HG03045 (cell line): ENCODE measurements around the gene HPDL.
"Not testable (repeated sequence)": the region's sequence is repeated elsewhere in the genome, so short reads cannot be mapped to it uniquely, and the experiment has no call there.

ENCODE experiments used
- ATAC-seq: cut with Tn5 transposase; IDR thresholded peaks from one replicate; pipeline ENCODE4 v1.9.1; 2021; ENCODE audit warnings: mild to moderate bottlenecking, moderate library complexity; ENCODE audit not compliant: unreplicated experiment

Gene HPDL

DNA sequence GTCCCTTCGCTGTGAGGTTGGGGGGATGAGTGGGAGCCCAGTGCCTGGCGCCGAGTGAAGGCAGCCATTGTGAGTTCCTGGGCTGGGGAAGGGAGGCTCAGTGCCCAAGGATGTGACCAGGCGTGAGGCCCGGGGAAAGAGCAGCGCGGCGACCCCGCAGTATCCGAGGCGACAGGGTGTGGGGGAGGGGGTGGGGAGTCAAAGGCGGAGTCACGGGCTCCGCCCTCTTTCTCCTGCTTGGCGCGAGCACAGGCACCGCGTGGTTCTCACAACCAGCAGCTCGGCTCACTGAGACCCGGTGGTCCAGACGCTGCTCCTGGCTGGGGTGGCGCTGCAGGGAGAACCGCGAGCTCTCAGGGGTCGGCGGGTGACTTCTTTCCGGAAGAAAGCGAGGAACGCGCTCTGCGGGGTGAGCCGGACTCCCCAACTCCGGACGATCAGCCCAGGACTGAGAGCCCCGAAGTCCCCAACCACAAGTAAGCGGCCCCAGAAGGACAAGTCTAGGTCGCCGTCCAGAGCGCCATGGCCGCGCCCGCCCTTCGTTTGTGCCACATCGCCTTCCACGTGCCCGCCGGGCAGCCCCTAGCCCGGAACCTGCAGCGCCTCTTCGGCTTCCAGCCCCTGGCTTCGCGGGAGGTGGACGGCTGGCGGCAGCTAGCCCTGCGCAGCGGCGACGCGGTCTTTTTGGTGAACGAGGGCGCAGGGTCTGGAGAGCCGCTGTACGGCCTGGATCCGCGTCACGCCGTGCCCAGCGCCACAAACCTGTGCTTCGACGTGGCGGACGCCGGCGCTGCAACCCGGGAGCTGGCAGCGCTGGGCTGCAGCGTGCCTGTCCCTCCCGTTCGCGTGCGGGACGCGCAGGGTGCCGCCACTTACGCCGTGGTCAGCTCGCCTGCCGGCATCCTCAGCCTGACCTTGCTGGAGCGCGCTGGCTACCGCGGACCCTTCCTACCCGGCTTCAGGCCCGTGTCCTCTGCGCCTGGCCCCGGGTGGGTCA is at the start of gene HPDL:
TSS of gene HPDL (plus strand) at position 269 of the 997 bp plus-strand sequence. CDS start at position 523, 254 bp downstream.
- no peak for ATAC-seq

DNA sequence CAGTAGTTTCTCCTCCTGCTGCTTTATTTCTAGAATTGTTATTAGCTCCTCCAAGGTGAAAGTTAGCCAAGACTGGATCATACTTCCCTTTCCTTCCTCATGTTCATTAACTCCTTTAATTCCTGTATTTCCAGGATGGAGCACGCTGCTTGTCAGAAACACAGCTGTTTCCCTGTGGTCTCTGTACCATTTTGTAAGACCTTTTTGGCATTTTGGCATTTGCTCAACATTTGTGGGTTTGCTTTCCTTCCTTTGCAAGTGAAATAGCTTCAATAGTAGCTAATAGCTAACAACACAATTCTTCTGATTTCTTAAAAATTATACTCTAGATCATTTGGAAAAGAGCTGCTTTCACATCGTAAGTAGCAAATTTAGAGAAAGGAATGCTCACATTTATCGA is 44.3 kb upstream of the HPDL start:
- no peak for ATAC-seq

DNA sequence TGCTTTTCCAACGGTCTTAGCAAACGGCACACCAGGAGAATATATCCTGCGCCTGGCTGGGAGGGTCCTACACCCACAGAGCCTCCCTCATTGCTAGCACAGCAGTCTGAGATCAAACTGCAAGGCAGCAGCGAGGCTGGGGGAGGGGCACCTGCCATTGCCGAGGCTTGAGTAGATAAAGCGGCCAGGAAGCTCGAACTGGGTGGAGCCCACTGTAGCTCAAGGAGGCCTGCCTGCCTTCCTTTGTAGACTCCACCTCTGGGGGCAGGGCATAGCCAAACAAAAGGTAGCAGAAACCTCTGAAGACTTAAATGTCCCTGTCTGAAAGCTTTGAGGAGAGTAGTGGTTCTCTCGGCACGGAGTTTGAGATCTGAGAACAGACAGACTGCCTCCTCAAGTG is 41.8 kb upstream of the HPDL start:
- not testable (repeated sequence) for ATAC-seq

DNA sequence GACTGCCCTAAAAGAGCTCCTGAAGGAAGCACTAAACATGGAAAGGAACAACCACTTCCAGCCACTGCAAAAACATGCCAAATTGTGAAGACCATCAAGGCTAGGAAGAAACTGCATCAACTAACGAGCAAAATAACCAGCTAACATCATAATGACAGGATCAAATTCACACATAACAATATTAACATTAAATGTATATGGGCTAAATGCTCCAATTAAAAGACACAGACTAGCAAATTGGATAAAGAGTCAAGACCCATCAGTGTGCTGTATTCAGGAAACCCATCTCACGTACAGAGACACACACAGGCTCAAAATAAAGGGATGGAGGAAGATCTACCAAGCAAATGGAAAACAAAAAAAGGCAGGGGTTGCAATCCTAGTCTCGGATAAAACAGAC is 40.2 kb upstream of the HPDL start:
- ATAC-seq = not testable (repeated sequence)

DNA sequence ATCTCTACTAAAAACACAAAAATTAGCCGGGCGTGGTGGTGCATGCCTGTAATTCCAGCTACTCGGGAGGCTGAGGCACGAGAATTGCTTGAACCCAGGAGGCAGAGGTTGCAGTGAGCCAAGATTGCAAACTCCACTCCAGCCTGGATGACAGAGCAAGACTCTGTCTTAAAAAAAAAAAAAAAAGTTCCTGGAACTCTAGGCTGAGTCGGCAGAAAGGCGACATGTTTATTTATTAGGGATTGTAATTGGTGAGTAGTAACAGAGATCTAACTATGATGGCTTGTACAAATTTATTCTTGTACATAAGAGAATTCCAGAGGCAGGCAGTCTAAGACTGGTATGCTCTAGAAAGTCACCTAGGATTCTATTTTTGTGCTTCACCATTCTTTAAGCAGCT is 35.7 kb upstream of the HPDL start:
- not testable (repeated sequence) for ATAC-seq

DNA sequence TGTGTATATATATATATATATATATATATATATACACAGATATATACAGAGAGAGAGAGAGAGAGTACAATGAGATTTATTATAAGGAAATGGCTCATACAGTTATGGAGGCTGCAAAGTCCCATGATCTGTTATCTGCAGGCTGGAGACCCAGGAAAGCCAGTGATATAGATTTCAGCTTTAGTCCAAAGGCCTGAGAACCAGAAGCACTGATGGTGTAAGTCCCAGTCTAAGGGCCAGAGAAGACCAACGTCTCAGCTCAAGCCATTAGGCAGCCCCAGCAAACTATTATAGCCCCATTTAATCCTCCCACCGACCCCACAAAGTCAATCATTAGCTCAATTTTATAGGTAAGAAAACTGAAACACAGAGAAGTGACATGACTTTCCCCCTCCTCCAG is 35.0 kb upstream of the HPDL start:
- ATAC-seq = no peak

DNA sequence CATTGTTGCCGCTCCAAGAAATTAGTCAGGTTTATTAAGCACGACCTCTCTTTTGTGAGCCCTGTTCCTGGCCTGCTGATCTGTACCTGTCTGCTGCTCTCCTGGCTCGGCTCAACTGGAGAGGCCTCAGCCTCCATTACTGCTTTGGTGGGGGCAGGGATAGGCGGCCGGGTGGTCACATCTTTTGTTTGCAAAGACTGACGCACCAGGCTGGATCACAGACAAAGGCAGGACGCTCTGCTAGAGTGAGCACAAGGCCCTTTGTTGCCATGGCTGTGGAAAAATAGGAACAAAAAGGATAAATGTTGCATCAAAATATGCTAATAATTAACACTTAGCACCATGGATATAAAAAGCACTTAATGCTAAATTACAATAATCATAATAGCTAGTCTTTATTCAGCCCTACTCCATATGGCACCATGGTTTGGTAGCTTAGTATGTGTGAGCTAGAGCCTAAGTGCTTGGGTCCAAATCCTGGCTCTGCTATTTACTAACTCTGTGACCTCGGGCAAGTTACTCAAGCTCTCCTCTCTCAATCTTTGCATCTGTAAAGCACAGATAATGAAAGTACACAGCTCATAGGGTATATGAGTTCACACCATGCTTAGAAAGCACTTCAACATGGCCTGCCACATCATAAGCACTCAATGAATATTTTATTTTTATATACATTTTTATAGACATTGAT is 28.9 kb upstream of the HPDL start:
- ATAC-seq = no peak

DNA sequence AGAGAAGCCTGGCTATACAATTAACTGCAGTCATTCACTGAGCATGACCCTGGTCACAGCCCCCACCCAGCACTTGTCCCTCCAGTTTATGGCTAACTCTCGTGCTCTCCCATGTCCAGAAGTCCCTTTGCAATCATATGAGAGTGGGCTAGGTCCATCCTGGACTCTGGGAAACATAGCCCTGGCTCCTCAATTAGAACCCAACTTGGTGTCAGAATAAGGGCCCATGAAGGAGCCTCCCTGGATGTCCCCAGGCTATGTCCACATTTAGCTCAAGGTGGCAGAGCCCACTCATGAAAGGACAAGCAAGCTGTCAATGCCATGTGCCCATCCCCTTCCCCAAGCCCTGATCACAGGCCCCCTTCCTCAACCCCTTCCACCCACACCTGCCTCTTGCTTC is 27.4 kb upstream of the HPDL start:
- no peak for ATAC-seq

DNA sequence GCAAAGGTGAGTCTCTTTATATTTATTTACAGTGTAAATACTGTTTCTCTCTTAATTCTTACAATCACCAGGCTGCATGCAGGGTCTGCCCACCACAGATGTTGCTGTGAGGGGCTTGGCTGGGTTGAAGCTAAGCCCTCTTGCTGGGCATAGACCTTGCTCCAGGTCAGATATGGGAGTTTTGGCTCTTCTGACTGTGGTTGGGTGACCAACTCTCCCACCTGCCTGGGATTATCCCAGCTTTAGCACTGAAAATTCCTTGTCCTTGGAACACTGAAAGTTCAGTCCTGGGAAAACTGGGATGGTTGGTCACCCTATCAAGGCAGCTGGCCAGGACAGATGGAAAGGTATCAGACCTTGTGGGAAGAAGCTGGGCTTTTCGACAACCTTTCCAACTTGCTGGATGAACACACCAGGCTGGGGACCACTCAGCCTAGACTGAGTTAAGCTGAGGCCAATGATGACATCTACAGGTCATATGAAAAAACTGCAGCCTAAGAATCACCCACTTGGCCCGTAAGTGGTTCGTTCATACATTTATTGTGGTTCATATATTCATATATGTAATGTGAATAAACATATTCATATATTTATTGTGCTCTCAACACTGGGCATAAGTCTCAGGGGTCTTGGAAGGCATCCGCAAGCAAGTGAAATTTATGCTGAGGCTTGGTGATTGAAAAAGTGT is 26.6 kb upstream of the HPDL start:
- no peak for ATAC-seq

DNA sequence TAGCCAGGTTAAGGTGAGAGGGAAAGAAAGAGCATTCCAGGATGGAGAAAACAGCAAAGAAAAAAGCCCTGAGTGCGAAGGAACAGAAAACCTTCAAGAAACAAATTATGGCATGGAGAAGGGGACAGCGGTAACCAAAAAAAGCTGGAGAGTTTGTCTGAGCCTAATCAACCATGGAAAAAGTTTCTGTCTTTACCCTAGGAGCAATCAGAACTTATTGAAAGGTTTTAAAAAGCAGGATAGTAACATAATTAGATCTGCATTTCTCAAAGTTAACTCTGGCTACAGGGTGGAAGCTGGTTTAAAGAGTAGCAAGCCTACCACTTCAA is 26.1 kb upstream of the HPDL start:
- no peak for ATAC-seq

DNA sequence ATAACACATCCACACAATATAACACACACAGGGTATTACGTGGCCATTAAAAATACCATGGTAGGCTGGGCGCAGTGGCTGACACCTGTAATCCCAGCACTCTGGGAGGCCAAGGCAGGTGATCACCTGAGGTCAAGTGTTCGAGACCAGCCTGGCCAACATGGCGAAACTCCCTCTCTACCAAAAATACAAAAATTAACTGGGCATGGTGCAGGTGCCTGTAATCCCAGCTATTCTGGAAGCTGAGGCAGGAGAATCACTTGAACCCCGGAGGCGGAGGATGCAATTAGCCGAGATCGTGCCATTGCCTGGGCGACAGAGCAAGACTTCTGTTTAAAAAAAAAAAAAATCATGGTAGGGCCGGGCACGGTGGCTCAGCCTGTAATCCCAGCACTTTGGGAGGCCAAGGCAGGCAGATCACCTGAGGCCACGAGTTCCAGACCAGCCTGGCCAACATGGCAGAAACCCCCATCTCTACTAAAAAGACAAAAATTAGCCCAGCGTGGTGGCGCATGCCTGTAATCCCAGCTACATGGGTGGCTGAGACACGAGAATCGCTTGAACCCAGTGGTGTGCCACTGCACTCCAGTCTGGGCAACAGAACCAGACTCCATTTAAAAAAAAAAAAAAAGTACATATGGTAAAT is 24.1 kb upstream of the HPDL start:
- no peak for ATAC-seq

DNA sequence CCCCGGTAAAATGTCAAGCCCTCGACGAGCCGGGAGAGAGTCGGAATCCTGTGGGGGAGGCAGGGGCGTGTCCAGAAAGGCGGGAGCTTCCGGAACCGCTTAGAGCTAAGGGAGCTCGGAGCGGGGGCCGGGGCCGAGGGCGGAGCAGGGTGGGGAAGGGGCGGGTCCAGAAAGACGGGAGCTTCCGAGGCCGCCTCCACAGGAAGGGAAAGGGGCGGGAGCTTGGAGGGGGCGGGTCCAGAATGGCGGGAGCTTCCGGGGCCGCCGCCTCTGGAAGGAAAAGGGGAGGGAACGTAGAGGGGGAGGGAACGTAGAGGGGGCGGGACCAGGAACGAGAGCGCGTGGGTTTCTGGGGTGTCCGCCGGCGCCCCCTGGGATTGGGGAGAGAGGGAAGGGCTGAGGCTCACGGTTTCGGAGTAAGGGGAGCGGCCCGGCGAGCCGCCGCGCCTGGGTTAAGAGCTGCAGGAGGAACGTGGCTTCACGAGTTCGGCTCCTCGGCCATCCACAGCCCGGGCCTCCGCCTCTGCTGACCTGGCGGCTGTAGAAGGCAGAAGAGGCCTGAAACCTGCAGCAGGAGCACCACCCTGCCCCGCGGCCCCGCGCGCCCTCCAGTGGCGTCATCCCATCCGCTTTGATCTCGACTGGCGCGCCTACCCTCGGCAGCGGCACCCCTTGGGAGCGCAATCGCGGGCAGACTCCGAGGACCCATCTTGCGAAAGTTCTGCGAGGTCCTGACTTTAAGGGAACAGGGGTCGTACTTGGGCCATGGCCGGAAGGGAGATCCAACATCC is 23.0 kb upstream of the HPDL start:
- peak; percentile 79 for ATAC-seq

DNA sequence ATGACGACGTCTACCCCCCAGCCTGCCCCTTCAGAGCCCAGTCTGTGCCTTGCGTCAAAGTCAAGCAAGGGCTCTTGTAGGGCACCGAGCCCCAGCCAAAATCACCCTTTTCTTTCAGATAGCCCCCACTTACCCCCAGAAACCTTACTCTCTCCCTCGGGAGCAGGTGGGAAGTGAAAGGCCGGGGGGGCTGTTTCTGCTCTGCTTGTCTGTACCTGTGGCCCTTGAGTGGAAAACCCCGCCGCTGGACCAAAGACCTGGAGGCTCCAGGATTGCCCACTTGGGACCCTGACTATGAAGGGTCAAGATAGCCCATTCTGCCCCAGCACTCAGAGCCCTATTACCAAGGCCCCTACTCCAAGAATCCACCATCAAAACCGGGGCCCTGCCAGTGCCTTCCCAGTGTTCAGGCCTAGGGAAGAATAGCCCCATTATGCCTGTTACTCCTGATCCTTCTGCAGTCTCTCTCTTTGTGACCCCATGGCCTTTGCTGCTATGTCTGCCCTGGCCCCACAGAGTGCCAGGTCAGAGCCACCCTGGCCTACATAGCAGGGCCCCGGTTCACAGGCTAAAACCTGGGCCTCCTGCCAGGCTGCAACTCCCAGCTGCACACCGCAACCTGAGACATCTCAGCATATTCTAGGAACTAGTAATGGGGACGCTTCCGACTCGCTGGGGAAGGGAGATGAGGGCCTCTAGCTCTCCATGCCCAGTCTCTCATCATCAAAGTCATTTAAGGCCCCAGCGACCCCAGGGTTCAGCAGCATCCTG is 22.2 kb upstream of the HPDL start:
- ATAC-seq = no peak

DNA sequence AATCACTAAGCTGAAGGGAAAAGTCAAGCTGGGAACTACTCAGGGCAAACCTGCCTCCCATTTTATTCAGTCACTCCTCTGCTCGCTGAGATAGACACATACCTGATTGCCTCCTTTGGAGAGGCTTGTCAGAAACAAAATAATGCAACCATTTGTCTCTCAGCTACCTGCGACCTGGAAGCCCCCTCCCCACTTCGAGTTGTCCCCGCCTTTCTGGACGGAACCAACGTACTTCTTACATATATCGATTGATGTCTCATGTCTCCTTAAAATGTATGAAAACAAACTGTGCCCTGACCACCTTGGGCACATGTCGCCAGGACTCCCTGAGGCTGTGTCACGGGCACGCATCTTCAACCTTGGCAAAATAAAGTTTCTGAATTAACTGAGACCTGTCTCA is 21.5 kb upstream of the HPDL start:
- no peak for ATAC-seq

DNA sequence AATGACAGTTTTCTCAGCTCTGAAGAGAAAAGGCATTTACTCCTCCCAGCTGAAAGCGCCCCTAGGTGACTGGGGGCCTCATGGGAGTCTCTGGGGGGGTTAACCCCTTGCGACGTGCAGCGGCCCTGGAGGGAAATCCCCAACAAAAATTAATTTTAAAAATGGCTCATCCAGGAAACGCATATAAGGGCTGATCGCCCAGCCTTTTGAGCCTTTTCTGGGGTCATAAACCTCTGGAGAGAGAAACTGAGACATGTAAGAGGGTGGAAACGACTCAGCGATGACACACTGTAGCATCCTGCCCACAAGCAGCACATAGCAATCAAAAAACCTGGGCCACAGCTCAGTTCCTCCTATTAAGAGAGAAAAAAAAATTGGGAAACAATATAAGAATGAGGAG is 20.4 kb upstream of the HPDL start:
- ATAC-seq = no peak

DNA sequence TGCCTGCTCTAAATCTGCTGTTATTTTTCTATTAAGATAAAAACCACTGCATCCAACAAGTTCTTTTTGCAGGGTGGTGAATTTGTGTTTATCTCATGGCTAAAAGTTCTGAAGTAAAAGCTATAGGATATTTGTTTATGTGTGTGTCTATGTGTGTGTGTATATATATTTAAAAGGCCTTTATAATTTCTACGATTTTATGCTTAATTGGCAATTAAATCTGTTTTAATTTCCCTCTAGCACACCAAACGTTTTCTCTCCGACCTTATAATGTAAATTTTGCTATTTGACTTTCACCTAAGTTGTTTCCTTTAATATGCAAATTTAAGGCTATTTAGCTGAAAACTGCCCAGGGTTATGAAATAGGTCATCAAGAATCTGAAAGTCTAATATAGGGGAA is 19.8 kb upstream of the HPDL start:
- ATAC-seq = no peak

DNA sequence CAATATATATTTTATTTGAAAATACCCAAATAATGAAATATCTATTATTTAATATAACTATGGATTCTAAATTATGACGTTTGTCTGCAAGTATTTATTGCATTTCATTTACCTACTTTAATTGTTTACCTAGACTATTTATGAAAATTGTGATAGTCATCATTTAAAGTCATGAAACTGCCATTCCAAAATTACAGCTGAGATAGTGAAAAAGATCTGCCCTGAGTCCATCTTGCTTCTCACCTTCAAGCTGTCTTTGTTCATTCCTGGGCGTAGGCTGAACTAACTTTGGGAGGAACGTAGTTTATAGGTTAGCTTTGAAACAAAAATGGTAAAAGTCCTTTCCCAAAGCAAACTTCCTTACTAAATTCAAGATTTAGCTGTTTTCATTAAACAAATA is 12.4 kb upstream of the HPDL start:
- ATAC-seq = no peak

DNA sequence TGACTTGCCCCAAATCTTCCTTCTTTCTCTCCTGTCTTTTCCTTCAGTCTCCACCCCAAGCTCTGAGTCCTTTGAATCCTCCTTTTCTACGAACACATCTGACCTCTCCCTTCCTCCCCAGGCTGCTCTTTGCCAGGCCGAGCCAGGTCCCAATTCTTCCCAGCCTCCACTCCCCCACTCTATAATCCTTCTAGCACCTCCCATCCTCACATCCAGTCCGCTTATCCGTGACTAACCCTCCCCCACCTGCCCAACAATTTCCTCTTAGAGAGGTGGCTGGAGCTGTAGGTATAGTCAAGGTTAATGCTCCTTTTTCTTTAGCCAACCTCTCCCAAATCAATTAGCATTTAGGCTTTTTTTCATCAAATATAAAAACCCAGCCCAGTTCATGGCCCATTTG is 9.5 kb upstream of the HPDL start:
- ATAC-seq = no peak

DNA sequence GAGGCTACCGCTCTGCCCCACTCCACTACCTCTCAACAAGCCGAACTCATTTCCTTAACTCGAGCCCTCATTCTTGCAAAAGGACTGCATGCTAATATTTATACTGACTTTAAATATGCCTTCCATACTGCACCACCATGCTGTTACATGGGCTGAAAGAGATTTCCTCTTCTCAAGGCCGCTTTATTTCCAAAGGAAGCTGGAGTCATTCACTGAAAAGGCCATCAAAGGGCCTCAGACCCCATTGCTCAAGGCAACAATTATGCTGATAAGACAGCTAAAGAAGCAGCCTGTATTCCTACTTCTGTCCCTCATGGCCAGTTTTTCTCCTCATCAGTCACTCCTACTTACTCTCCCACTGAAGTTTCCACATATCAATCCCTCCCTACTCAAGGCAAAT is 6.9 kb upstream of the HPDL start:
- ATAC-seq = no peak

DNA sequence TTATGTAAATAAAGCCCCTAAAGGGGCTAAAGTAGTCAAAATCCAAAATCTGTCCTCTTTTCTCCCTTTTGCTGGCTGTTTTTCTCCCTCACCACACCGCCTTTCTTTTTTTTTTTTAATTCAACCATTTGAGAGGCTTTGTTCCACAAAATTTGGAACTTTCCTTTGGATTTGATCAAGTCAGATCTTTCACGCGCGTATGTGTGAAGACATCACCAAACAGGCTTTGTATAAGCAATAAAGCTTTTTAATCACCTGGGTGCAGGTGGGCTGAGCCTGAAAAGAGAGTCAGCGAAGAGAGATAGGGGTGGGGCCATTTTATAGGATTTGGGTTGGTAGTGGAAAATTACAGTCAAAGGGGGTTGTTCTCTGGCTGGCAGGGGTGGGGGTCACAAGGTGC is 5.3 kb upstream of the HPDL start:
- no peak for ATAC-seq
